GM10847 (cell line): ENCODE results near the gene MYO16.

Experiments
- POLR2A ChIP-seq: IDR thresholded peaks from 2 replicates; pipeline ENCODE4 v1.6.1; 2011; ENCODE audit not compliant: insufficient read length; ENCODE audit errors: extremely low read depth

Gene MYO16

DNA sequence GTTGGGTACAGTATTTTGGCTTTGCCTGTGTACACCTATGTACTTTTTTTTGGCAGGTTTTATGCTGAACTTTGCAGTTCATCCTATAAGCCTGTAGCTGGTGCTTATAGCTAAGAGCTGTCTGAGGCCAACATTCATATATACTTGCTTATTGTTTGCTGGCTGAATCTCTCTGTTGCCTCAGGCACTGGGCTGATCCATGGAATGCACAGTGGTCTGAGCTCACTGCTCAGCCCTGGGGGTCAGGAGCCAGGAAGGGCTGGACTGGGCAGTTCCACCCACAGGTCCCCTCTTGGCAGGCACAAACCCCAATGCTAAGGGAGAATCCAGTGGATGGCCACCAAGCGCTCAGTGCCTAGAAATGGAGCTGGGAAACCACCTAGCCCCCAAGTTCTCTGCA, 308.7 kb downstream of the MYO16 start:
- TF ChIP-seq POLR2A: no peak

DNA sequence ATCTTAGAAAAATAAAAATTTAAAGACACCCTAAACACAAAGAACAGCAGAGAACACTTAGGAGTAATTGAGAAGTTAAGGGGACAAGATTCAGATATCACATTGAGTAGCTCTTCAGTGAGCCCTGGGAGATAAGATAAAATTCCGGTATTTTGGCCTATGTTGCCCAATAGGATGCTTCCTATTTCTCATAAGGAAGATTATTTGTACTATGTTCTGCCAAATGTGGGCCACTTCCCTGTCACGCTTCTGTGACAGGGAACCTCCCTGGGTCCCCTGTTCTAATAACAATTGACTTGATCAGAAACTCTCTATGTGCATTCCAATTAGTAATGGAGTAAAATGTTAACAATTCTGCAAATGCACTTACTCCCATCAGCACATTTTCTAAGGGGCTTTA, 310.7 kb downstream of the MYO16 start:
- no peak for TF ChIP-seq POLR2A

DNA sequence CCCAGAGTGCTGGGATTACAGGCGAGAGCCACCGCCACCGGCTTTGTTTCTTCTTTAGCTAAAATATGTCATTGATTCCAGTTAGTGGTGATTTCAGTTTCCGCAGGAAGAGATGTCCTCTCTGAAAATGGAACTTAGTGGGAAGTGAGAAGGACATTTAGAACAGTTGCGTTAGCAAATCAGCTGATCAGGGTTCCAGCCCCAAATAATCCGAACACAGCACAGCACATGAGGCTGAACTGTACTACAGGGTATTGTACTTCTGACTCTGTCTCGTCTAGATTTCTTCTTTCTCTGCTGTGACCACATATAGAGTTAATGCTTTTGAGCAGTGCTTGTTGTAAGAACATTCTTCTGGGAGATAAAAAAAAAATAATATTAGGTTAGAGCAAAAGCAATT, 314.4 kb downstream of the MYO16 start:
- no peak for TF ChIP-seq POLR2A

- TF ChIP-seq POLR2A: no peak
Measured at GRCh38 chr13:108944760-108945159, 315.3 kb downstream of the MYO16 start.

GRCh38 chr13:108947551-108948030, 318.2 kb downstream of the MYO16 start:
- TF ChIP-seq POLR2A: no peak

DNA sequence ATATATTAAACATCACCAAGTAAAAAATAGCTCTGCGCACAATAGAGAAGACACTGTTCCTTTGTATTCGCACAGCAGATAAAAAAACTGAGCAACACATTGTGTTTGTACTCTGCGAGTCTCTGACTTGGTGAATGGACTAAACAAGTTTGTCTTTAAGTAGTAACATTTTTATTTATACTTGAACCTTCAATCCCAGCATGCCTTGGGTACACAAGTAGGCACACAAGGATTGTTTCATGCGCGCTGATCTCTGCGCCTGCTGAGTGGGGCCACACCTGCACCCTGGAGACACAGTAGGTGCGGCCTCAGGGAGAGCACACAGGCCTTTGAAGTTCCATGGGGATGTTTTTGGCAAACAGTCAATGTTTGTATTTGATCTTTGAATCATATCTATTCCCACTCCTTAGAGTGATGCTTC, 318.9 kb downstream of the MYO16 start:
- no peak for TF ChIP-seq POLR2A

- TF ChIP-seq POLR2A: no peak
Measured at GRCh38 chr13:108950333-108951010, 321.1 kb downstream of the MYO16 start.

DNA sequence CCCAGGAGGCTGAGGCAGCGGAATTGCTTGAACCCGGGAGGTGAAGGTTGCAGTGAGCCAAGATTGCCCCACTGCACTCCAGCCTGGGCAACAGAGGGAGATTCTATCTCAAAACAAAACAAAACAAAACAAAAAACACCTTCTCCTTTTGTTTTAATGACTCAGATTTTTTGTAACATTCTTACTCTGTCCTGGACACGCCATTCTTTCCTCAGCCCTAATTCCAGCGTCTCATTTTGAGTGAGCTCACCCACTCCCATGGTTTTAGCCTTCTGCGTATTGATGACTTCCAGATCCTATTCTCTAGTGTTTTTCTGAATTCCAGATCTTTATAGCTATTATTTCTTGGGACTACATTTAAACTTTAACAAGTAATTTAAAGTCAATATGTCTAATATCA, 326.3 kb downstream of the MYO16 start:
- no peak for TF ChIP-seq POLR2A

DNA sequence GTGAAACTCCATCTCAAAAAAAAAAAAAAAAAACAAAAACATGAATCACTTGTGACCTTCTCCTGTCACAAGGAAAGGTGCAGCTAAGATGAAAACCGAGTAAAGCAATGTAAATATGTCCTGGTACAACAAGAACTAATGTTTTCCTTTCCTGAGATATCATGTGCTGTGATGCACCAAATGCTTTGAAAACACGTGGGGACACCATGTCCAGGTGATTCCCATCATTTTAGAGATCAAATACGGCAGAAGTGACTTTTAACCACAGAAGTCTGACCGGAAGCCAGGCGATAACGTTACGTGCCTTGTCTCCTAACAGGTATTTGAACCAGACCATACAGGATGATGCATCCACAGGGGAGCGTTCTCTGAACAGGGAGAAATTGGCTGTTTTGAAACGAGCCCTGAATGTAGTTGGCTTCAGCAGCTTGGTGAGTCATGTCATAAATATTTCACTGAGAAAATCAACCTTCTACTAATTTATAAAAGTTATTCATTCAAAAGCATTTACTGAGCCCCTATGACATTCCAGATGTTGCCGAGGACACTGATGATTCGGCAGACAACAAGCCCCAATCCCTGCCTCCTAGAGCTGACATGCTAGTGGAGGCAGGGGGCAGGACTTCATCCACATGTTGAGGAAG, 328.1 kb downstream of the MYO16 start:
- no peak for TF ChIP-seq POLR2A

DNA sequence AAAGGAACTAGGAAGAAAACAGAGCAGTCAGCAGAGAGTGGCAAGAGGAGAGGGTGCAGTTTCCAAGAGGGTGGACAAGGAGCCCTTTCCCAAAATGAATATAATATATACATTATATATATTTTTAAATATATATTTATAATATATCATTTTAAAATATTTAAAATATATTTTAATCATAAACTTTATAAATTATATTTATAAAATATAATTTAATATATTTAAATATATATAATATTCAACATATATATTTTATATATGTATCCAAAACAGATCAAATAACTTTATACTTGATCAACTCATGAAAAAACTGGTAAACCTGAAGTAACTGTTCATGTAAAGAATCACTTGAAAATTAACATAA, 328.6 kb downstream of the MYO16 start:
- no peak for TF ChIP-seq POLR2A

- TF ChIP-seq POLR2A: no peak
Measured at GRCh38 chr13:108959234-108959633, 329.8 kb downstream of the MYO16 start.

DNA sequence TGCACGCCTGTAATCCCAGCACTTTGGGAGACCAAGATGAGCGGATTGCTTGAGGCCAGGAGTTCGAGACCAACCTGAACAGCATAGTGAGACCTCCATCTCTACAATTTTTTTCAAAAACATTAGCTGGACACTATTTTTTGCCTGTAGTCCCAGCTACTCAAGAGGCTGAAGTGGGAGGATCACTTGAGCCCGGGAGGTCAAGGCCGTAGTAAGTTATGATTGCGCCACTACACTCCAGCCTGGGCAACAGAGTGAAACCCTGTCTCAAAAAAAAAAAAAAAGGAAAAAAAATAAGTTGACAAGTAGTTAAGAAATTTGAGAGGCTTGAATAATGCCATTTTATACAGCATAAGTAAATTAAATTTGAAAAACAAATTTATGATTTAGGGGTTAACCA, 330.6 kb downstream of the MYO16 start:
- no peak for TF ChIP-seq POLR2A

DNA sequence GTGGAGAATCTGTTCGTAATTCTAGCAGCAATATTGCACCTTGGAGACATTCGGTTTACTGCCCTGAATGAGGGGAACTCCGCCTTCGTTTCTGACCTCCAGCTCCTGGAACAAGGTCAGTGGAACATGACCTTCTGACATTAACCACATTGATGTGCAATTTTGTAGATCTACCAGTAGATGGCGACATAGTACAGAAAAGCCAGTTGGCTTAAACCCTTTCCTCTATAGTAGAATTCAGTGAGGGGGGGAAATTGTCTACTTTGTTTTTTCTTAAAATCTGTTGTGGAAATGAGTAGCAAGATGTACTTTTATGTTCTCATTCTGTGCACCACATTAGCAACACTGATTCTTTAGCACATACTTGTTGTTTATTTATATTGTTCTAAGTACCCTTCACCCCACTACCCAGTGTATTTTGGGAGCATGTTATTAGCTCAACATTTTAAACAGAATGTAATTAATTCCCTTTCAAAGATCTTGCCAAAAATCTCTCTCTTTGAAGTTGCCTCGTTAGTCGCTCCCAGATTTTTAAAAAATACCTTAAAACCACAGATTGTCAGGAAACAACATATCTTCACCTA, 332.2 kb downstream of the MYO16 start:
- no peak for TF ChIP-seq POLR2A

DNA sequence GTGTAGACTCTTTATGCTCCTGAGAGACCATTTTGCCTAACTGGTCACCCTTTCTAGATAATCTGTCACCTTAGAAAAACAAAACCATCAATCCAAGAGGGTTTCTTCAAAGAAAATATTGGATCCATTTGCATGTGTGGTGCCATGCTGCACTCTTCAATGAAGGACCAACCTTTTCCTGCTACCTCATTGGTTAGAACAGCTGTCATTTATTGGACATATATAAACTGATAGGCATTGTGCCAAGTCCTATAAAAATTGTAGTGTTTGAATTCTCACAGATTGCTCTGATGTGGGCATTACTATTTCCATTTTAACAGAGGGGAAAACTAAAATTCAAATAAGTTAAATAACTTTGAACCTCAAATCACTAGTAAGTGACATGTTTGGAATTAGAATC, 333.2 kb downstream of the MYO16 start:
- no peak for TF ChIP-seq POLR2A

GRCh38 chr13:108963276-108963810, 333.9 kb downstream of the MYO16 start:
- no peak for TF ChIP-seq POLR2A
